HG03354 (cell line): Measurements from ENCODE around the gene DCAF4.
"Not testable (repeated sequence)": the region's sequence is repeated elsewhere in the genome, so short reads cannot be mapped to it uniquely, and the experiment has no call there.

Experiments used
- ATAC-seq: cut with Tn5 transposase; IDR thresholded peaks from one replicate; pipeline ENCODE4 v1.9.1; 2021; ENCODE audit warnings: mild to moderate bottlenecking; ENCODE audit not compliant: unreplicated experiment, poor library complexity, severe bottlenecking

The DCAF4 gene

GRCh38 chr14:72965249-72965648 lies 39.0 kb downstream of the DCAF4 start:
- ATAC-seq, result no peak

GRCh38 chr14:72966038-72966437 lies 39.8 kb downstream of the DCAF4 start:
- no peak for ATAC-seq

GRCh38 chr14:72968316-72968715 lies 42.1 kb downstream of the DCAF4 start:
- ATAC-seq, result no peak

GRCh38 chr14:72970058-72970630 lies 43.9 kb downstream of the DCAF4 start:
- no peak for ATAC-seq

GRCh38 chr14:72970824-72971434 lies 44.7 kb downstream of the DCAF4 start:
- no peak for ATAC-seq

GRCh38 chr14:72974661-72975060 lies 48.4 kb downstream of the DCAF4 start:
- no peak for ATAC-seq

GRCh38 chr14:72975770-72976169 lies 49.5 kb downstream of the DCAF4 start:
- no peak for ATAC-seq

GRCh38 chr14:72978856-72979255 lies 52.6 kb downstream of the DCAF4 start:
- no peak for ATAC-seq

- no peak for ATAC-seq
These were observed 54.6 kb downstream of the DCAF4 start for GRCh38 chr14:72980863-72981262.

- ATAC-seq, result no peak
These were observed 56.0 kb downstream of the DCAF4 start for GRCh38 chr14:72982146-72982708.

- no peak for ATAC-seq
These were observed 60.0 kb downstream of the DCAF4 start for GRCh38 chr14:72986214-72986613.

GRCh38 chr14:72986857-72987256 lies 60.6 kb downstream of the DCAF4 start:
- ATAC-seq, result no peak

GRCh38 chr14:72990171-72990570 lies 63.9 kb downstream of the DCAF4 start:
- ATAC-seq, result no peak

- no peak for ATAC-seq
These were observed 70.7 kb downstream of the DCAF4 start for GRCh38 chr14:72996916-72997315.

GRCh38 chr14:72998252-72998903 lies 72.1 kb downstream of the DCAF4 start:
- no peak for ATAC-seq

GRCh38 chr14:72999316-72999715 lies 73.1 kb downstream of the DCAF4 start:
- no peak for ATAC-seq

GRCh38 chr14:73000073-73000472 lies 73.8 kb downstream of the DCAF4 start:
- ATAC-seq, result no peak

- no peak for ATAC-seq
These were observed 77.4 kb downstream of the DCAF4 start for GRCh38 chr14:73003681-73004080.

GRCh38 chr14:73004641-73005040 lies 78.4 kb downstream of the DCAF4 start:
- ATAC-seq, result not testable (repeated sequence)

GRCh38 chr14:73007835-73008234 lies 81.6 kb downstream of the DCAF4 start:
- ATAC-seq, result no peak

GRCh38 chr14:73008501-73008900 lies 82.2 kb downstream of the DCAF4 start:
- ATAC-seq, result no peak
